Epithelial cell of esophagus (primary cell): ENCODE measurements around the gene HCFC1.
"Not testable (repeated sequence)": the region's sequence is repeated elsewhere in the genome, so short reads cannot be mapped to it uniquely, and the experiment has no call there.

Experiments used
- DNase-seq: peaks from one replicate; pipeline ENCODE4 v3.0.0; 2010; ENCODE audit warnings: low read depth
- H3K4me3 ChIP-seq: 2 replicates; pipeline ENCODE4 v1.5.1; 2011; ENCODE audit warnings: mild to moderate bottlenecking, low read length, control low read depth
- TF ChIP-seq, protein P1 (sequence below): IDR thresholded peaks from 2 replicates; pipeline ENCODE4 v1.5.1; 2011; ENCODE audit warnings: low read depth, mild to moderate bottlenecking, low read length, control low read depth, inconsistent platforms; ENCODE audit not compliant: insufficient read depth; ENCODE audit errors: missing control alignments

HCFC1 gene

DNA sequence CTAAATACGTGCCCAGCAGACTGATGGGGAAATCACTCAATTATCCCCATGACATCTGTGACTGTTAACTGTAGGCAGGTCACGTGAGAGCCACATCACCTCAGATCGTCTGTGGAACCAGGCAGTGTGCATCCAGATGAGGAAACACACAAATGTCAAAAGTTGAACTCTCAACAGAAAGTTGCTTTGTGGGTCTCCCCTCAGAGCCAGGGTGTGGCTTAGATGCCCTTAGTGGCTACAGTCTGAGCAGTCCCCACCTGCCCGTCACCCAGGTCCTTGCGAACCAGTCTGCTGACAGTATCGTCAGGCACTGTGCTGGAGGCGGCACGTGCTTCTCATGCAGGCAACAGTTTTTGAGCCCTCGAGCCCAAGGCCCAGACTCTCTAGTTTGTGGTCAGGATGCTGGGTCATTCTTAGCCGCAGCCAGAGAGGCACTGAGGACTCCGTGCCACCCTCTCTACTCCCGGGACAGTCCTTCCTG is 11.7 kb upstream of the HCFC1 start:
- DNase-seq: no peak
- H3K4me3 ChIP-seq: no peak overlapping the region
- TF ChIP-seq, protein P1, sequence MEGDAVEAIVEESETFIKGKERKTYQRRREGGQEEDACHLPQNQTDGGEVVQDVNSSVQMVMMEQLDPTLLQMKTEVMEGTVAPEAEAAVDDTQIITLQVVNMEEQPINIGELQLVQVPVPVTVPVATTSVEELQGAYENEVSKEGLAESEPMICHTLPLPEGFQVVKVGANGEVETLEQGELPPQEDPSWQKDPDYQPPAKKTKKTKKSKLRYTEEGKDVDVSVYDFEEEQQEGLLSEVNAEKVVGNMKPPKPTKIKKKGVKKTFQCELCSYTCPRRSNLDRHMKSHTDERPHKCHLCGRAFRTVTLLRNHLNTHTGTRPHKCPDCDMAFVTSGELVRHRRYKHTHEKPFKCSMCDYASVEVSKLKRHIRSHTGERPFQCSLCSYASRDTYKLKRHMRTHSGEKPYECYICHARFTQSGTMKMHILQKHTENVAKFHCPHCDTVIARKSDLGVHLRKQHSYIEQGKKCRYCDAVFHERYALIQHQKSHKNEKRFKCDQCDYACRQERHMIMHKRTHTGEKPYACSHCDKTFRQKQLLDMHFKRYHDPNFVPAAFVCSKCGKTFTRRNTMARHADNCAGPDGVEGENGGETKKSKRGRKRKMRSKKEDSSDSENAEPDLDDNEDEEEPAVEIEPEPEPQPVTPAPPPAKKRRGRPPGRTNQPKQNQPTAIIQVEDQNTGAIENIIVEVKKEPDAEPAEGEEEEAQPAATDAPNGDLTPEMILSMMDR: no peak

DNA sequence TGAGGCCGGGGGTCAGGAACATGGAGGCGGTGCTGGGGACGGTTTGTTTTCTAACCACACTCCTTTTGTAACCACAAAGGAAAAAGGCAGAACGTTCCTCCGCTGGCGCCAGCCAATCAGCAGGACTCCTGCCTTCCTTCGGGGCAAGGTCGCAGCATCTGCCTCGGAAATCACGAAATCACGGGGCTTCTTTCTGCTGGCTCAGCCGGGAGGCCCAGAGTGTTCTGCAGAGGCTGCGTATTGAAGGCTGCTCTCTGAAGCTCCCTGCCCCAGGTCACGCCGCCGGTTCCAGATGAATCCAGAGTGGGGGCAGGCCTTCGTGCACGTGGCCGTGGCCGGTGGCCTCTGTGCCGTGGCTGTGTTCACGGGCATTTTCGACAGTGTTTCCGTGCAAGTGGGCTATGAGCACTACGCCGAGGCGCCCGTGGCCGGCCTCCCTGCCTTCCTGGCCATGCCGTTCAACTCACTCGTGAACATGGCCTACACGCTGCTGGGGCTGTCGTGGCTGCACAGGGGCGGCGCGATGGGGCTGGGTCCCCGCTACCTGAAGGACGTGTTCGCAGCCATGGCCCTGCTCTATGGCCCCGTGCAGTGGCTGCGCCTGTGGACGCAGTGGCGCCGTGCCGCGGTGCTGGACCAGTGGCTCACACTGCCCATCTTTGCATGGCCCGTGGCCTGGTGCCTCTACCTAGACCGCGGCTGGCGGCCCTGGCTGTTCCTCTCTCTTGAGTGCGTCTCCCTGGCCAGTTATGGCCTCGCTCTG is 10.3 kb upstream of the HCFC1 start:
- H3K4me3 ChIP-seq: no peak overlapping the region

DNA sequence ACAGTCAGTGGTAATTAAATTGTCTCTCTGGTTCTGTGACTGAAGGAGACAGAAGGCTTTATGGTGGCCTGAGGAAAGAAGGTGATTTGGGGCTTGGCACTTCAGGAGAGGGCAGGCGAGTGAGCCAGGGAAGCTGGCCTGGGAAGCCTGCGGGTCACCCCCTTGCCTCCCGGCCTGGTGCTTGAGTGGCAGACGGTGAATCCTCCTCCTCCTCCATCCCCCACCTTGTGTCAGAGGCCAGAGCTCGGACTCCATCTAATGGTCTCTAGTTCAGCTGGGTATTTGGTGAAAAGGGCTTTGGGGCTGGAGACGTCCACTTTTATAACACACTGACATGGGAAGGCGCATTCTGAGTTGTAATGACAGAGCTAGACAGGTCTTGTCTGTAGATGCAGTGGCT is 9.6 kb upstream of the HCFC1 start:
- no peak overlapping the region for H3K4me3 ChIP-seq
- TF ChIP-seq, protein P1: no peak

More for the DNA sequence above, 10.3 kb upstream of the HCFC1 start:
- no peak for DNase-seq
- TF ChIP-seq, protein P1: no peak

DNA sequence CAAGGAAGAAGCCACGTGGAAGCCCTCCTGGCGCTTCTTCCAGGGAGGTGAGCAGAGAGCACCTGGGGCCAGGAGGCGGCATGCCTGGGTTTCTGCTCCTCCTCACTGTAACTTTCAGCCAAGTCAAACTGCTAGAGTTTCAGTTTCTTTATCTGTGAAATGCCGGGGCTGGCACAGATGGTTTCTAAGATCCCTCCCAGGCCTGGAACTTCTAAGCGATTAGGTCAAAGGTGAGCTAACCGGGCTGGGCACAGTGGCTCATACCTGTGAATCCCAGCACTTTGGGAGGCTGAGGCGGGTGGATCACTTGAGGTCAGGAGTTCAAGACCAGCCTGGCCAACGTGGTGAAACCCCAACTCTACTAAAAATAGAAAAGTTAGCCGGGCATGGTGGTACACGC is 8.8 kb upstream of the HCFC1 start:
- not testable (repeated sequence) for H3K4me3 ChIP-seq

More for the DNA sequence above, 9.6 kb upstream of the HCFC1 start:
- DNase-seq: no peak

DNA sequence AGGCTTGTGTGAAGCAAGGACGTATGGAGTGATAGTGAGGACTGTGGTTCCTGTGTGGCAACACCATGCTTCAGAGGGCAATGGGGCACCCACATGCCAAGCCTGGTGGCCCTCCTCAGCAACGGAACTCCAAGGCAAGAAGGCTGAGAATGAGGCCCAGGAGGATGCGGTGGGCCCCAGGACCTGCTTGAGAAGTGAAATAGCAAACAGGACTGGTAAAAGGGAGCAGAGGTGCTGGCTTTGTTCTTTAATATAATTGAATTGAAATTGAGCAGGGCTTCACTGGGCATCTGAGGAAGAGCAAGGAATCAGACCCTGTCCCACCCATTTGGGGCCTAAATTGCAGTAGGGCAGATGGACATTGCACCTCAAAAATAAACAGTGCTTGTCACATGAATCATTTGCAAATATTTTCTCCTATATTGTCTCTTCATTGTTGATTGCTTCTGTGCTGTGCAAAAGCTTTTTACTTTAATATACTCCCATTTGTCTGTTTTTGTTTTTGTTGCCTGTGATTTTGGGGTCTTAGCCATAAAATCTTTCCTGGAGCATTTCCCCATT is 3.2 kb upstream of the HCFC1 start:
- no peak for DNase-seq
- TF ChIP-seq, protein P1: no peak
- H3K4me3 ChIP-seq: no peak overlapping the region

More for the DNA sequence above, 8.8 kb upstream of the HCFC1 start:
- not testable (repeated sequence) for DNase-seq

DNA sequence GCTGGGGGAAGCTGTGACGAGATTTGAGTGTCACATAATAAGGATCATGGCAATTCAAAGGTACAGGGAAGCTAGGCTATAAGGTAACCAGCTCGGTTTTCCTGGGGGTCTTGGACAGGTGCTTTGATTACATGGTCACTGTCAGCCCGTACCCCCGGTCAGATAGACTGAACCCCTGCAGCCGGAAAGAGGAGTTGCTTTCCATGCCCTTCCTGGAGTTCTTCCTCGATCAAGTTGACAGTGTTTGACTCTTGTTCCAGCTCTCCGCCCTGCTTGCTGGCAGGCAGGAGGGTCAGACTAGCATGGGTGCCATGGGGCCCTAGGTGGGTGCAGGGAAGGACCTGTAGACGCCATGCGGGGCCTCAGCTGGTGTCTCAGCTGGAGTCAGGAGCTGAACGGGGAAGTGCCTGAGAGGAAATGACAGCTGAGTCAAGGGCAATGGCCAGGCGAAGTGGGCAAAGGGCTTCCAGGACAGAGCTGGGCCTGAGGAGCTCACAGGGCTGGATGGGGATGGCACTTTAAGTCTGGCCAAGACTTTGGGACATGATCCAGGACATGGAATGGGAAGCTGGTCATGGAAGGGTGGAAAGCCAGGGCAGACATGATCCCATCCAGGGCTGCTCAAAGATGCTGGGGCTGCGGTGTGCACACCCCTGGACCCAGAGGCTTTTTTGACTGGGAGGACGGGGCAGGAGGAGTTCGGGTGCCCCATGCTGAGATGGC is 2.5 kb upstream of the HCFC1 start:
- DNase-seq: no peak
- H3K4me3 ChIP-seq: no peak overlapping the region
- TF ChIP-seq, protein P1: no peak
